ENCODE measurements around the gene PHF20. TPM values are rescaled to one million over a fixed set of nuclear protein-coding genes. Genes with fewer than 3 reads are reported as not detected.

PHF20 gene
- total and polyA plus RNA-seq, 4 donors: 17.5 to 51.5 (median 32.6) TPM

- no peaks in the 10 kb centered on the region for H3K27me3 ChIP-seq (ENCODE audit: control insufficient read depth in 3 of 3, insufficient read depth in 3 of 3, low read length in 2 of 3)
- peaks cover 0 to 5% (median 1%) of the 10 kb centered on the region in 4 donors for H3K36me3 ChIP-seq (ENCODE audit: control insufficient read depth in 4 of 4, insufficient read depth in 4 of 4, low read length in 4 of 4)
- H3K9ac ChIP-seq (ENCODE audit: insufficient read depth in 1 of 2, low read length in 2 of 2): no peak overlapping the region
- WGBS, 2 donors: 67 to 86% methylated on average over 8 of the region's 8 CpGs
- no peaks in the 10 kb centered on the region for H3K9me3 ChIP-seq (ENCODE audit: control insufficient read depth in 4 of 4, insufficient read depth in 3 of 4, low read length in 3 of 4)
- H3K27ac ChIP-seq (ENCODE audit: low read depth in 1 of 2, low read length in 1 of 2): peak overlapping the region; percentile 17 to 72
- H3K4me1 ChIP-seq (ENCODE audit: control insufficient read depth in 5 of 5, insufficient read depth in 5 of 5, low read length in 5 of 5): peaks cover 0 to 2% (median 0%) of the 10 kb centered on the region in 5 donors
- no peak for ATAC-seq (ENCODE audit: insufficient read depth, low FRiP score)
- TF ChIP-seq, protein P1, sequence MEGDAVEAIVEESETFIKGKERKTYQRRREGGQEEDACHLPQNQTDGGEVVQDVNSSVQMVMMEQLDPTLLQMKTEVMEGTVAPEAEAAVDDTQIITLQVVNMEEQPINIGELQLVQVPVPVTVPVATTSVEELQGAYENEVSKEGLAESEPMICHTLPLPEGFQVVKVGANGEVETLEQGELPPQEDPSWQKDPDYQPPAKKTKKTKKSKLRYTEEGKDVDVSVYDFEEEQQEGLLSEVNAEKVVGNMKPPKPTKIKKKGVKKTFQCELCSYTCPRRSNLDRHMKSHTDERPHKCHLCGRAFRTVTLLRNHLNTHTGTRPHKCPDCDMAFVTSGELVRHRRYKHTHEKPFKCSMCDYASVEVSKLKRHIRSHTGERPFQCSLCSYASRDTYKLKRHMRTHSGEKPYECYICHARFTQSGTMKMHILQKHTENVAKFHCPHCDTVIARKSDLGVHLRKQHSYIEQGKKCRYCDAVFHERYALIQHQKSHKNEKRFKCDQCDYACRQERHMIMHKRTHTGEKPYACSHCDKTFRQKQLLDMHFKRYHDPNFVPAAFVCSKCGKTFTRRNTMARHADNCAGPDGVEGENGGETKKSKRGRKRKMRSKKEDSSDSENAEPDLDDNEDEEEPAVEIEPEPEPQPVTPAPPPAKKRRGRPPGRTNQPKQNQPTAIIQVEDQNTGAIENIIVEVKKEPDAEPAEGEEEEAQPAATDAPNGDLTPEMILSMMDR (IDR thresholded peaks at IDR 0.05; ENCODE audit: control extremely low read depth, extremely low read depth): no peak
- H3K4me3 ChIP-seq: no peak overlapping the region
- DNase-seq: no peak
Measured at GRCh38 chr20:35887393-35888064, 115.7 kb downstream of the PHF20 start.

DNA sequence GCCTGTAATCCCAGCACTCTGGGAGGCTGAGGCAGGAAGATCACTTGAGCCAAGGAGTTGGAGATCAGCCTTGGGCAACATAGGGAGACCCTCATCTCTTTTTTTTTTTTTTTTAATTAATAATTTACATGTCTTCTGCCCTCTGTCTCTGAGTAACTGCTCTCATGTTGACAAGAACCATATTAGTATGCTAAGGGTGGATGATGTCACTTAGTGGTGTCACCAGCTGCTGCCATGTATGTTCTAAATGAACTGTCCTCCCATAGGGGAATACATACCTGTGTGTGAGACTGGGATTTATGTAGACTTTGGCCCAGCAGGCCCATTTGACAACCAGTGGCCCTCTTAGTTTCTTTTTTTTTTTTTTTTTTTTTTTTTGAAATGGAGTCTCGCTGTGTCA lies 116.8 kb downstream of the PHF20 start:
- ATAC-seq (ENCODE audit: insufficient read depth, low FRiP score) (no peak), DNase-seq (no peak)
- Histone ChIP-seq H3K4me1 (ENCODE audit: control insufficient read depth in 5 of 5, insufficient read depth in 5 of 5, low read length in 5 of 5) (peaks cover 0 to 2% (median 0%) of the 10 kb centered on the region in 5 donors), H3K9ac (ENCODE audit: insufficient read depth in 1 of 2, low read length in 2 of 2) (no peak overlapping the region), H3K27ac (ENCODE audit: low read depth in 1 of 2, low read length in 1 of 2) (no peak overlapping the region), H3K9me3 (ENCODE audit: control insufficient read depth in 4 of 4, insufficient read depth in 3 of 4, low read length in 3 of 4) (no peaks in the 10 kb centered on the region), H3K27me3 (ENCODE audit: control insufficient read depth in 3 of 3, insufficient read depth in 3 of 3, low read length in 2 of 3) (no peaks in the 10 kb centered on the region), H3K36me3 (ENCODE audit: control insufficient read depth in 4 of 4, insufficient read depth in 4 of 4, low read length in 4 of 4) (peaks cover 0 to 8% (median 1%) of the 10 kb centered on the region in 4 donors), H3K4me3 (no peak overlapping the region)
- WGBS, 2 donors: 100% methylated on average over 1 of the region's 1 CpG
- TF ChIP-seq, protein P1 (IDR thresholded peaks at IDR 0.05; ENCODE audit: control extremely low read depth, extremely low read depth): no peak

GRCh38 chr20:35891375-35891774 lies 119.6 kb downstream of the PHF20 start:
- Histone ChIP-seq H3K27me3 (ENCODE audit: control insufficient read depth in 3 of 3, insufficient read depth in 3 of 3, low read length in 2 of 3) (no peaks in the 10 kb centered on the region), H3K4me1 (ENCODE audit: control insufficient read depth in 5 of 5, insufficient read depth in 5 of 5, low read length in 5 of 5) (no peaks in the 10 kb centered on the region), H3K27ac (ENCODE audit: low read depth in 1 of 2, low read length in 1 of 2) (no peak overlapping the region), H3K9ac (ENCODE audit: insufficient read depth in 1 of 2, low read length in 2 of 2) (no peak overlapping the region), H3K9me3 (ENCODE audit: control insufficient read depth in 4 of 4, insufficient read depth in 3 of 4, low read length in 3 of 4) (no peaks in the 10 kb centered on the region), H3K36me3 (ENCODE audit: control insufficient read depth in 4 of 4, insufficient read depth in 4 of 4, low read length in 4 of 4) (peaks cover 0 to 12% (median 3%) of the 10 kb centered on the region in 4 donors), H3K4me3 (no peak overlapping the region)
- TF ChIP-seq, protein P1 (IDR thresholded peaks at IDR 0.05; ENCODE audit: control extremely low read depth, extremely low read depth): no peak
- 40 to 75% methylated on average over 2 of the region's 2 CpGs for WGBS, 2 donors
- DNase-seq (no peak), ATAC-seq (ENCODE audit: insufficient read depth, low FRiP score) (no peak)
